HG03442 (cell line): ENCODE results near the gene ACO1.

Experiments
- ATAC-seq: cut with Tn5 transposase; IDR thresholded peaks from one replicate; pipeline ENCODE4 v1.9.1; 2021; ENCODE audit warnings: mild to moderate bottlenecking, moderate library complexity; ENCODE audit not compliant: unreplicated experiment

ACO1 gene

GRCh38 chr9:32486839-32487562 is 102.6 kb downstream of the ACO1 start:
- ATAC-seq = no peak

- no peak for ATAC-seq
Measured at GRCh38 chr9:32487981-32488380, 103.5 kb downstream of the ACO1 start.

GRCh38 chr9:32490601-32491000 is 106.2 kb downstream of the ACO1 start:
- ATAC-seq = no peak

DNA sequence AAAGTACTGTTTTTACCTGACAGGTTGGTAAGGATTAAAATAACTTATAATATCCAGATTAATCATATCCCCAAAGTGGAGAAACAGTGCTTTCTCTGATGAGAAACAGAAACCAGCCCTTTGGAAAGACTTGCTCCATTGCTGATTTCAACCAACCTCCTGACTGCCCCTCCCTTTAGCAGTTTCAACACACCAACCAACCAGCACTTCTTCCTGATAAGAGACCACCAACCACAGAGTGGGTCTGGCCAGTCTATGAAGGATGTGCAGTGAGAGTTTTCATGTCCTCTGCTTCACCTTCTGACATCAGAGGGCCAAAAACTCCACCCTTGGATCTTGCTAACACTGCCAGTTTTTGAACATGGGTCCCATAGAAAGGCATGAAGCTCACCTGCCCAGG is 113.5 kb downstream of the ACO1 start:
- ATAC-seq = no peak

GRCh38 chr9:32500768-32501167 is 116.3 kb downstream of the ACO1 start:
- no peak for ATAC-seq

DNA sequence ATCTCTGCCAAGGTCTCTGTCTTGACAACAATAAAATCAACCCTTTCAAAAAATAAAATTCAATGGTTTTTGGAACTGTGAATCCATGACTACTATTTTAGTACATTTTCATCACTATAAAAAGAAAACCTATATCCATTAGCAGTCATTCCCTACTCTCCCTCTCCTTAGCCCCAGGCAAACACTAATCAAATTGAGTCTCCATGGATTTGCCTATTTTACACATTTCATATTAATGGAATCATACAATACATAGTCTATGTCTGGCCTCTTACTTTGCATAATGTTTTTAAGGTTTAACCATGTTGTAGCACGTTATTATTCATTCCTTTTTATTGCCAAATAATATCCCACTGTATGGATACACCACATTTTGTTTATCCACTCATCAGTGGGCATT is 117.4 kb downstream of the ACO1 start:
- ATAC-seq = no peak

DNA sequence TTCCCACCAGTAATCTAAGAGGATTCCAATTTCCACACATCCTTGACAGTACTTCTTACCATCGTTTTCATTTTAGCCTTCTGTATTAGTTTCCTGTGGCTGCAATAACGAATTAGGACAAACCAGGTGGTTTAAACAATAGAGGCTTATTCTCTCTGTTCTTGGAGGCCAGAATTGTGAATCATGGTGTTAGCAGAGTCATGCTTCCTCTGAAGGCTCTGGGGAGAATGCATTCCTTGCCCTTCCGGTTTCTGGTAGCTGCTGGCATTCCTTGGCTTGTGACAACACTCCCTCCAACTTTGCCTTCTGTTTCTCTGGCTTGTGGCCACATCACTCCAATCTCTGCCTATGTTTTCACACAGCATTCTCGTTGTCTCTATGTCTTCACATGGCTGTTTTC is 118.0 kb downstream of the ACO1 start:
- no peak for ATAC-seq

DNA sequence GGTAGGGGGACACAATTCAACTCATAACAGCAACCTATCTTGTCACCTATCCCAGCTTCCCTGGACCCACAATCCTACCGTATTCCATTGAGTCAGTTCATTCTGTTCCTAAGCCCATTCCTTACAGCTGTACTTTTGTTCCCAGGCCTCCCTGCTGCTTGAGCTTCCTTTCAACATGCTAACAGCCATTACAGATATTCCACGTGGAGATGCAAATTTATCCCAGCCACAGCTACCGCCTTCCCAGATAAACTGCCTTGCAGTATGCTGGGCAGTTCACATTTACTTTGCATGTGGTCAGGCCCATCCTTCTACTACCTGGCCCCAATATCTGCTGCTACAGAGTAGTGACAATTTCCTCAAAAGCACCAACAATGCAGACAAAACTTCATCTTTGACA is 118.6 kb downstream of the ACO1 start:
- ATAC-seq = no peak
